Kidney epithelial cell (primary cell): ENCODE measurements around the gene CDC123. TPM values are rescaled to one million over a fixed set of nuclear protein-coding genes. Genes with fewer than 3 reads are reported as not detected.
"Not testable (repeated sequence)": the region's sequence is repeated elsewhere in the genome, so short reads cannot be mapped to it uniquely, and the experiment has no call there.

ENCODE experiments used
- DNase-seq: peaks from one replicate; pipeline ENCODE4 v3.0.0-alpha.2; 2010; ENCODE audit warnings: low read depth
- H3K27me3 ChIP-seq: 2 replicates; pipeline ENCODE4 v1.6.0; 2011; ENCODE audit warnings: low read length; ENCODE audit not compliant: control insufficient read depth, insufficient read depth
- H3K36me3 ChIP-seq: 2 replicates; pipeline ENCODE4 v1.5.1; 2011; ENCODE audit warnings: low read length; ENCODE audit not compliant: control insufficient read depth, insufficient read depth
- H3K4me3 ChIP-seq: 2 replicates; pipeline ENCODE4 v1.5.1; 2011; ENCODE audit warnings: low read depth, mild to moderate bottlenecking, control low read depth, low read length
- CTCF ChIP-seq: IDR thresholded peaks from 2 replicates; pipeline ENCODE4 v1.5.1; 2011; ENCODE audit warnings: mild to moderate bottlenecking, moderate library complexity, low read length, control low read depth, inconsistent platforms; ENCODE audit not compliant: insufficient read depth, poor library complexity, severe bottlenecking
- total RNA-seq: library from RNA; depleted of rRNA; stranded (reverse); fragments of >200 nt; gene quantifications from 2 replicates; pipeline ENCODE4 v1.2.3, GENCODE V29; 2015

The CDC123 gene
- total RNA-seq, 1 donor from 2014 or later: 89.2 TPM

GRCh38 chr10:12160664-12161063 lies 35.3 kb upstream of the CDC123 start:
- DNase-seq: no peak
- H3K4me3 ChIP-seq: no peak overlapping the region
- no peaks in the 10 kb centered on the region for H3K27me3 ChIP-seq
- no peak for TF ChIP-seq CTCF
- H3K36me3 ChIP-seq: peaks cover 1% of the 10 kb centered on the region

GRCh38 chr10:12162927-12163326 lies 33.1 kb upstream of the CDC123 start:
- H3K4me3 ChIP-seq: no peak overlapping the region
- no peak for DNase-seq
- peaks cover 1% of the 10 kb centered on the region for H3K36me3 ChIP-seq
- no peaks in the 10 kb centered on the region for H3K27me3 ChIP-seq
- no peak for TF ChIP-seq CTCF

GRCh38 chr10:12164085-12164484 lies 31.9 kb upstream of the CDC123 start:
- H3K27me3 ChIP-seq: no peaks in the 10 kb centered on the region
- DNase-seq: no peak
- TF ChIP-seq CTCF: no peak
- no peak overlapping the region for H3K4me3 ChIP-seq
- H3K36me3 ChIP-seq: peaks cover 1% of the 10 kb centered on the region

DNA sequence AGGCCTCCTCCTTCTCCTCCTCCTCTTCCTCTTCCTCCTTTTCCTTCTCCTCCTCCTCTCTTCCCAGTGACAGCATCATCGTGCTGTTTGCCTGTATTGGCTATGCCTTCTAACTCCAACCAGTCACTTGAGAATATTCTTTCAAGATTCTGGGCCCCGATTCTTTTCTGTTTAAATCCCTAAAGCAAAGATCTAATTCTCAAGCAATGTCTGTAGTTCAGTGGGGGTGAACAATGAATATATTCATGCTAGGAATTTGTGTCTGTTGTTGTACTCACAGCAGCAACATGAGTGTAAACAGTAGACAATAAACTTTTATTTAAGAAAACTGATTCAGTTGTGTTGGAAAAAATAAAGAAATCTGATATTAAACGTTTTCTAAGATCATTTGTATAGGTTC lies 31.0 kb upstream of the CDC123 start:
- no peak for TF ChIP-seq CTCF
- DNase-seq: no peak
- Histone ChIP-seq H3K27me3 (no peaks in the 10 kb centered on the region), H3K36me3 (peaks cover 1% of the 10 kb centered on the region), H3K4me3 (no peak overlapping the region)

DNA sequence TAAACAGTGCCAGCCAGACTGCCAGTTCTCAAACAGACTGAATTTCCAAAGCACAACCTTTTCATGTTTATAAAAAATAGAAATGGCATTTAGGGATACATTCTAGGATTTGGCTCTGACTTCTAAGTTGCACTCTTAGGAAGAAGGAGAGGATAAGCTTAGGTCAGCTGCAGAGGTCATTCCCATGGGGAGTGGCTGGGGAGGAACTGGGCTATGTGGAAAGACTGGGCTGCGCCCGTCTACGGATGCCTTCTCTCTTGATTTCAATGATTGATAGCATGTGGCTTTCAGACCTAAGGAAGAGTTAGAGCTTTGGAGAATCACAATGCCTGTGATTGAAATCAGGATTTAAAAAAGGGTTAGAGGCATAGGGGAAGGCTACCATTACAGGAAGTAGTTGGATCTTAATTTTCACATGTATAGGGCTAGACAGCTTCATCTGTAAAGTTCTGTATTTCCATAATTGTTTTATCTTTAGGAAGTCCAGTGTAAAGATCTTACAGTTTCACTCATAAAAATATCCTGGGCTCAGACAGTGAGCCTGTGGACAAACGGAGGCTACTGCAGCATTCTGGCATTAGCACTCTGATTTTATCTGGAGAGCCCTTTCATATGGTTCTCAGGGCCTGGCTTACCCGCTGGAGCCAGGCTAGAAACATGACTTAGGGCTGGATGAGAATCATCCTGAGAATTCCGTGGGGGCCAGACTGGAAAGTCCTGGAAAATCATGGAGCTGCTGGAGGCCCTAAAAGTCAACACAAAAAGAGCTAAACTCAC lies 29.8 kb upstream of the CDC123 start:
- H3K36me3 ChIP-seq: peaks cover 1% of the 10 kb centered on the region
- H3K4me3 ChIP-seq: no peak overlapping the region
- no peak for DNase-seq
- no peaks in the 10 kb centered on the region for H3K27me3 ChIP-seq
- TF ChIP-seq CTCF: no peak

DNA sequence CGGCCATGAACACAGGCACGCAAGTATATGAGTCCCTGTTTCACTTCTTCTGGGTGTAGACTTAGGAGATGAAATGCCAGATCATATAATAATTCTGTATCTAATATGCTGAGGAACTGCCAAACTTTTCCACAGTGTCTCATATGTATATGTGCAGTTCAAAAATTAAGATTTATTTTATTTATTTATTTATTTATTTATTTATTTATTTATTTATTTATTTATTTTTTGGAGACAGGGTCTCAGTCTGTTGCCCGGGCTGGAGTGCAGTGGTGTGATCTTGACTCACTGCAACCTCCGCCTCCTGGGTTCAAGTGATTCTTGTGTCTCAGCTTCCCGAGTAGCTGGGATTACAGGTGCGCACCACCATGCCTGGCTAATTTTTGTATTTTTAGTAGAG lies 24.5 kb upstream of the CDC123 start:
- H3K36me3 ChIP-seq, DNase-seq, H3K4me3 ChIP-seq, H3K27me3 ChIP-seq: not testable (repeated sequence)
